Measurements from ENCODE around the gene KCNH4.

The KCNH4 gene

DNA sequence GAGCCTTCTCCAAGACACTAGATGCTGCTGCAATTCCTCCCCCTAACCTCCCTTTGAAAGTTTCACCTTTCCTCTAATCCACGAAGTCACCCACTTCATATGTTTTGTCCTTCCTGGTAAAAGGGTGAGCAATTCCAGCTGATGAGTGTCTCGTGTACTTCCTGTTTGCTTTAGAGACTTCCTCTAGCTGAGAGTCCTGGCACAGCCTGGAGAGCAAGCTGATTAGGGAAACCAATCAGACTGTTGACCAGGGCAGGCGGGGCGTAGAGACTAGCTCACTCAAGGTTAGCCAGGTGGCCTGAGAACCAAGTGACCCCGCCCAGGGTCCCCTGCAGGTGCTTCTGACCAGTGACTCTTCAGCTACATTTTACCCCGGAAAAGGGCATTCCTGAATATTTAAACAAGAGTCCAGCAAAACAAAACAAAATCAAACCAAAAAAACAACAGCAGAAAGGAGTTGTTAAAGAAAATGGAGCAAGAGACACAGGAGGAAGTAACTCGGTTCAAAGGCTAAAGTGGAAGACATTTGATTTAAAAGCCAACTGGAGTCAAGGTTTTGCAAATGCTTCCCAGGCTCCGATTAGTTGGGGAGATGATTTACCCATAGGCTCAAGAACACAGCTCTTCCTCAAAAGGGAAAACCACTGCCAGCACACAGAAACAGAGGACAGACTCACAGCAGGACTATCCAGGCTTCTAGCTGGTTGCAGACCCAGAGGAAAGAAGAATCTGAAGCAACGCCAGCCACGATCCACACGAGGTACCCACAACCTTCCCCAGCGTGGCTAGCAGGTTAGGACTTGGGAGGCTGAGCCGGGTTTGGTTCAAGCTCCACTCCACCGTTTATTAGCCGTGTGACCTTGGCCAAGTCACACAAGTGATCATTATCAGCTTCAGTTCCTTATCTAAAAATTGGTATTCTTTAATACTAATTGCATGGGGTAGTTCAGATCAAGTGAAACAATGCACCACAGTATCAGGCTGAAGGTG is 45.0 kb downstream of the KCNH4 start:
- no peak for DNase-seq (ENCODE audit: low read depth)

DNA sequence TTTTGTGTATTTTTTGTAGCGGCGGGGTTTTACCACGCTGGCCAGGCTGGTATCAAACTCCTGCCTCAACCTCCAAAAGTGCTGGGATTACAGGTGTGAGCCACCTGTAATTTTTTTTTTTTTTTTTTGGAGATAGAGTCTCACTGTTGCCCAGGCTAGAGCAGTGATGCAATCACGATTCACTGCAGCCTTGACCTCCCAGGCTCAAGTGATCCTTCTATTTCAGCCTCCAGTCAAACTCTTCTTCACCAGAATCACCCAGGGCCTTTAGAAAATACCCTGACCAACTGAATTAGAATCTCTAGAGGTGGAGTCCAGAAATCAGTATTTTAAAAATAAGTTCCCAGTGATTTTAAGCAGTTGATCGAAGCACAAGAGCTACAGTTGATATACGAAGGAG is 45.8 kb downstream of the KCNH4 start:
- DNase-seq (ENCODE audit: low read depth) = no peak

DNA sequence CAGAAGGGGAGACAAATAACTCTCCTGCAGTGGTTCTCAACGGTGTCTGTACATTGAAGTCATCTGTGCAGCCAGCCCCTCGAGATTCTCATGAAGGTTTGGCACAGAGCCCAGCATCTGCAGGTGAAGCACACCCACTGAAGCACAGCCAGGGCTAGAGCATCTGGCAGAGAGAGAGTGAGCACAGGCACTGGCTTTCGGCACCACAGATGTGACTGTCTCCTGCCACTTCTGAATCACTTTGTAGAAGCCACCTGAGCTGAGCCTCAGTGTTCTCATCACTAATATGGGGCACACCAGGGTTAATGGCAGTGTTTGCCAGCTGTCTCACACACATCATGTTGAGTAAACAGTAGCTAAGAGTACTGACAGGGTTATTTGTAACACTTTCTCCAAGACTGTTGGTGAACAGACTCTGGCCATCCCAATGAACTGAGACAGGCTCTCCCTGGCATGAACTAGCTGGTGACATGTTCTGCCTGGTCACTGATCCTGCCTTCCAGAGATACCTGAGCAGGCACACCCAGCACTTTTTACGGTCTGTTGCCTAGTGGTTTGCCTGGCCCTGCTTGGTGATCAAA is 47.4 kb downstream of the KCNH4 start:
- DNase-seq (ENCODE audit: low read depth) = no peak

DNA sequence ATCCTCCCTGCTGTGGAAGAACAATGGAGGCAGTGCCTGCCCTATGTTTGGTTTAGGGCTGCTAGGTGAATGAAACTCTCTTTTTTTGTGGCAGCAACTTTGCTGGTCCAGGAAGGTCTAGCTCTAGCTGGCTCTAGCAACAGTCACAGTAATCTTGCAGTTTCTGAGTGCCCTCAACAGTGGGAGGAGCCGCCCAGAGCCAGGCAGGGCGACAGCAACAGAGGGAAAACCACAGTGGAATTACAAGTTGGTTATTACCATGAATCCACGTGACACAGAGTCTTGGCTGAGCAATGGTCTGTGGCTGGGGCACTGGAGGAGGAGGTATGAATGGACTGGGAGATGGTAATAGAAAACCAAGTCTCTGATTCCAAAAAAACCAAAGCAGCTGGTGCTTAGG is 48.0 kb downstream of the KCNH4 start:
- peak; percentile 39 for DNase-seq (ENCODE audit: low read depth)

DNA sequence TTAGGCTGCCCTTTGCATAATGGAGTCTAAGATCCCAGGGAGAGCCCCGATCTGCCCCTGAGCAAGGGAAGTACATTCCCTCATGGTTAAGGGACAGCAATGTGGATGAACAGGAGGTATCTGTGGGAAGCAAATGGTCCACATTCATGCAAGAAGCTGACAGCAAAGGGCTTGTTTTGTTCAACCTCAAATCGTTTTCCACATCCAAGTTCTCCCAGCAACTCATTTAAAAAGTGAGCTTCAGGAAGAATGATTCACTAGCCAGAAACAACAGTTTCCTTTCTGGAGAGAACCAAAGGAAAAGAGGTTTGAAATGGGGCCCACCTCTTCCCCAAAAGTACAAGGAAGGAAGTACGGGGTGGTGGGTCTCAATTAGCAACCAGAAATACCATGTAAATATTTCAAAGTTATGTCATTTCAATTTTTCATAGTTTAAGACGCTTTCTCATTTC is 48.9 kb downstream of the KCNH4 start:
- no peak for DNase-seq (ENCODE audit: low read depth)

DNA sequence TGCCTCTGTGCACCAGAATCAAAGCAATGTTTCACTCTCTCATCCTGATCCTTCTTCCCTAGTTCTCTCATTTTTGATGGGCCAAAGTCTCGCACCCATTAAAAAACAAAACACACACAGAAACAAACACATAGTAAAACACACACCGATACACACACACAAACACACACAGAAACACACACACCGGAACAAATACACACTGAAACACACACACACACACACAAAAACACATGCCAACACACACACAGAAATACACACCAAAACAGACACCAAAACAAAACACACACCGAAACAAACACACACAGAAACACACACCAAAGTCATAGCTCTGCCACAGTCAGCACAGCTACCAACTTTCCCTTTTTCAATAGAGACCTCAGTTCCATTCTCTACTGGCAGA is 49.7 kb downstream of the KCNH4 start:
- DNase-seq (ENCODE audit: low read depth) = no peak

DNA sequence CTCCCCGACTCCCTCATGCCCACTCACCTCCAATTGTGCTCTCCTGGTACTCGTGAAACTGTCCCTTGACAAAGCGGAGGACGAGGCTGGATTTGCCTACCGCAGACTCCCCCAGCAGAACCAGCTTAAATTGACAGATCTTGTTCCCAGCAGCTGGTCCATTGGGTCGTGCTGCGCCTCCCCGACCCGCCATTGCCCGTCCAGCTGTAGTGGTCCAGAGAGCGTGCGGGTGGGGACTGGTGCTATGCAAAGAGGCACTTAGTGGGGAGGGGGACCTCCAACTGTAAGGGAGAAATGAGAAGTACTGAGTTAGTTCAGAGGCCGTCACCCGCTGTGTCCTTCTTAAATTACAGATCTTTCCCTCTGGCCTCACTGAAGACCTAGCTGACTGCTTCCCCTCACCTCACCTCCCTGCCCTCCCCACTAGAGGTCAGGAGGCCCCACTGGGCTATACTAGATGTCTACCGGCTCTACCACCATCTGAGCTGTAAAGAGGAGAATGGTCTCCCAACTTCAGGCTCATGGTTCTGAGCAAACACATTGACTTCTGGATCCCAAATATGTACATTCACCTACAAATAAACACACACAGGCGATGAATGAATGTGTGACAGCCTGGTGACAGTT is 50.5 kb downstream of the KCNH4 start:
- DNase-seq (ENCODE audit: low read depth) = no peak

DNA sequence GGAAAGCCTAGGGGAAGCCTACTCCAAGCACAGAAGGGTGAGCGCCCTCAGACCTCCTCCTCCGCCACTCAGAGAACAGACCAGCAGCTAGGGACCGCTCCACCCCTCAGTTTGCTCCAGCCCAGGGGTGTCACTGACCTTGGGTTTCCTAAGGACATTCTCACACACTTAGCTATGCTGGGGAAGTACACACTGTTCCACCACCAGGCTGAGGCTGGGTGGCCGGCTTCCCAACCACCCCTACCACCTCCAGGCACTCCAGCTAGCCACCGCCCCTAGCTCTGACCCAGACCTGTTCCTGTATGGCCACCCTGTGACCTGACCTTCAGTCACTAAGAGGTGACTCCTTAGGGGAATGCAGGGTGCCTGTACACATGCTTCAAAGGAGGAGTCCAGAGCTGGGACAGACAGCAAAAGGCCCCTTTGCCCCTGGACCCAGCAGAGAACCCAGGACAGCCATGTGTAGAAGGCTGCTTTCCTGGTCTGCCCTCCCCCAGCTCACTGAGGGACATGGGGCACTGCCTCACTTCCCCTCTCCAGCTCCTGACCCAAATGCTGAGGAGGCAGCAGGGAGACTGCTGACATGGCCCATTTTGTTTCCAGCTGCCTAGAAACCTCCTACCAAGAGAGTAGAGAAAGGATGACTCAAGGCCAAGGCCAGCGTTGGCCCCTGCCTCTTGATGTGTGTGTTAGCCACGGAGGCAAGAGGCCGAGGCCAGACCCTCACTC is 51.7 kb downstream of the KCNH4 start:
- DNase-seq (ENCODE audit: low read depth) = no peak

DNA sequence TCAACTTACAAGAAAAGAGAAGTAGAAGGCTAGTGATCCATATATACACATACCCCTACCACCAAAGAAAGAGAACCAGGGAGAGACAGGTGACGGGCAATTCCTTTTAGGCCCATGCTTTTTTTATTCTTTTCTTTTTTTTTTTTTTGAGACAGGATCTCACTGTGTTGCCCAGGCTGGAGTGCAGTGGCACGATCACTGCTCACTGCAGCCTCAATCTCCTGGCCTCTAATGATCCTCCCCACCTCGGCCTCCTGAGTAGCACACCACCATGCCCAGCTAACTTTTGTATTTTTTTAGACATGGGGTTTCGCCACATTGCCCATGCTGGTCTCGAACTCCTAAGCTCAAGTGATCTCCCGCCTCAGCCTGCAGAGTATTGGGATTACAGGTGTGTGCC is 53.5 kb downstream of the KCNH4 start:
- DNase-seq (ENCODE audit: low read depth) = no peak

DNA sequence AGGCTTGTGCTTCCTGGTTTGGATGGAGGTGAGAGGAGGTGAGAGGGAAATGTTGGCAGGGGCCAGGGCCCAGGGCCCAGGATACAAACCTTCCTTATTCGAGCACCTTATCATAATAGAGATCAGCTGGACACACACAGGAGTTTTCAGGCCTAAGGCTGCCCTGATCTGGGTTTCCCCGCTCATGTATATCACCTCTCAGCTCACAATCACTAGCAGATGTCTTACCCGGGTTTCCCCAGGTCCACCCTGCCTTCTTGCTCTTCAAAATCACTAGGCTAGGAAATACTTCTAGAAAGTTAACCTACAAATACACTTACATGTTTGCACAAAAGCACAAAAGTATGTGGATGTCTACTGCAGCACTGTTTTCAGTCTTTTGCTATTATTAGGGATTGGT is 54.1 kb downstream of the KCNH4 start:
- DNase-seq (ENCODE audit: low read depth) = no peak

DNA sequence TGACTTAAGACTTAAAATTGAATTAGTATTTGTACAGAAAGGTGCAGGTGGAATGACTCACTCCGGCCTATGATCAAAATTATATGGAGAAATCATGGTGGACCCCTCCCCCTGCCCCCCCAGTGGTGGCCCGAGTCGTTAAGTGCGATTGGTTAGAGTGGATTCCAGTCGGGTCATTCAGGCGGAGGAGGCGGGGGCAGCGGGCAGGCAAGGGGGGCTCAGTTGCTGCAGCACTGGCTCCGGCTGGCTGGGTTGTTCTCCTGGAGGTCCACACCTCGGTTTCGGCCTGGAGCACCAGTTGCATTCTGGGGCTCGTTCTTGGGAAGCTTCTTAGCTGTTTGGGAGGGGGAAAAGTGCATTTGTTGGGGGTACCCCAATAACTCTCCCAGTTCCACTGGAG is 55.4 kb downstream of the KCNH4 start:
- no peak for DNase-seq (ENCODE audit: low read depth)

DNA sequence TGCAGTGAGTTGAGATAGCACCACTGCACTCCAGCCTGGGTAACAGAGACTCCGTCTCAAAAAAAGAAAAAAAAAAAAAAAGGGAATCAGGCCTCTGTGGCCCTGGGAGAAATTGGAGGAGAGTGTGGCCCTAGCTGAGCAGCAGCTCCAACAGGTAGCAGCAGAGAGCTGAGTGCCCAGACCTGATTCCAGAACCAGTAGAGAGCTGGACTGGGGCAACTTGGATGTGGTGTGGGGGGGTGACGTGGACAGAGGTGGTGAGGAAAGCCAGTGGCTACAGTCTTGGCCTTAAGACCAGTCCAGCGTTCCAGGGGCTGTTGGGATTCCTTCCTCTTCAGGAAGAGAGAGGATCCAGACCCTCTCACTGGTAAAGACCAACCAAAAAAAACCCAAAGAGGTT is 56.7 kb downstream of the KCNH4 start:
- DNase-seq (ENCODE audit: low read depth) = no peak

DNA sequence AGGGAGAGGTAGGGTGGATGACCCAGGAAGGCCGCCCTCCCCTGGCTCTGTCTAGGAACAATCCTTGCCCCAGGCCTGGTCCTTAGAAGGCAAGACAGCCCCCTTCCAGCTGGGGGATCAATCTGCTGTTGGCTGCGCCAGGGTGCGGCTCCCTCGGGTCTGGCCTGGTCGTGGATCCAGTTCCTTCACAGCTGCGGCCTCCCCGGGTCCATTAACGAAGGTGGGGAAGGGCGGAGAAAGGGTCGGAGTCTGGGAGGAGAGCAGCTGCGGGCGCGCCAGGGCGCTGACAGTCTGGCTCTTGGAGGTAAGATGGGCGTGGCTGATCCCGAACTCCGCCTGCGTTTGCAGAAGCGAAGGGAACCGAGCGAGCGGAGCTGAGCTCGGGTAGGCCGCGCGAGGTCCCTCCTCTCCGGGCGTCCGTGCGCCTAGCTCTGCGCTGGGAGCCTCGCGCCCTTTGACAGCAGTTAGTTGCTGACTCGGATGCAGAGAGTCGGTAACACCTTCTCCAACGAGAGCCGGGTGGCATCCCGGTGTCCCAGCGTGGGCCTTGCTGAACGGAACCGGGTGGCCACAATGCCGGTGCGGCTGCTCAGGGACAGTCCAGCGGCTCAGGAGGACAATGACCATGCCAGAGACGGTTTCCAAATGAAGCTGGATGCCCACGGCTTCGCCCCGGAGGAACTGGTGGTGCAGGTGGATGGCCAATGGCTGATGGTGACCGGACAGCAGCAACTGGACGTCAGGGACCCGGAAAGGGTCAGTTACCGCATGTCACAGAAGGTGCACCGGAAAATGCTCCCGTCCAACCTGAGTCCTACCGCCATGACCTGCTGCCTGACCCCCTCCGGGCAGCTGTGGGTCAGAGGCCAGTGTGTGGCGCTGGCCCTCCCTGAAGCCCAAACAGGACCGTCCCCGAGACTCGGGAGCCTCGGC is 58.3 kb downstream of the KCNH4 start, which contains the start of gene HSPB9:
Gene HSPB9, plus strand, starts transcription at position 434 of the 933 bp plus-strand sequence. Its CDS starts 47 bp downstream, at position 481.
- no peak for DNase-seq (ENCODE audit: low read depth)

DNA sequence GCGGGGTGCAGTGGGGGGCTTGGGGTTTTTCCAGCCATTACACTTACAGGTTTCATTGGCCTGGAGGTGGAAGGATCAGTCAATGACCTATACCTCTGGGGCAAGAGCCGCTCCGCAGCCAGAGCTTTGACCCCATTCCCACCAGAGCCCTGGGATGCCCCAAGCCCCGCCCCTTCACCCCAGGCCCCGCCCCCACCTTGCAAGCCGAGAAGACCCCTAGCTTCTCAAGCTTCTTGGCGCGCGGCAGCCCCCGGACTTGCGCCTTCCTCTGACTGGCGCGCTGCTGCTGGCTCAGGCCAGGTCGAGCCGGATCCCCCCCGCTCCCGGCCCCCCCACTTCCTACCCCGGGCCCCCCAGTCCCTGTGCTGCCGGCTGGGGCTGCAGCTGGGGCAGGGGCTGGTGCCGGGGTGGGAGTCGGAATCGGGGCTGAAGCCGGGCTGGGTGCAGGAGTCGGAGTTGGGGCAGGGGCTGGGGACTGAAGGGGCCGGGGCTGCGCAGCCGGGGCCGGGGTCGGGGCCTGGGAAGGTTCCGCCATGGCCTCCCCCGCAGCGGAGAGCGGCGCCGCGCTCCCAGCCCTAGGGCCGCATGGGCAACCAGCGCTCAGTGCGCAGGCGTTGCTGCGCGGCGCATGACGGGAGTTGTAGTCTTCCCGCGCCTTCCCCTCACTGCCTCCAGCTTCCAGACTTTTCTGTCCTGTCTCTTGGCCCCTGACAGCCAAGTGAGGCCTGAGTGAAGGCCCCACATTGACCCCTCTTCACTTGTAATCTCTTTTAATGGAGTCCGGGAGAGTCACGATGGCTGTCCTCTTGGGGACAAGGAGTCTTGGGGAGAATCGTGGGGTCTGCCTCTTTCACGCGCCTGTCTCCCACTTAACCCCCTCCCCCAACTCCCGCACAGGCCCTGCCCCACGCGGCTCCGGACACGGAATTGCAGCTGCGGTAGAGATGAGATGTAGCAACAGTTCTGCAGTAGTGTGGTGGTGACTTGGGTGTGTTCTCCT is 59.9 kb downstream of the KCNH4 start, which contains the start of gene KAT2A:
Gene KAT2A, minus strand, starts transcription at position 598 of the 1,000 bp plus-strand sequence. Its CDS starts 63 bp downstream, at position 535.
- DNase-seq (ENCODE audit: low read depth) = no peak

DNA sequence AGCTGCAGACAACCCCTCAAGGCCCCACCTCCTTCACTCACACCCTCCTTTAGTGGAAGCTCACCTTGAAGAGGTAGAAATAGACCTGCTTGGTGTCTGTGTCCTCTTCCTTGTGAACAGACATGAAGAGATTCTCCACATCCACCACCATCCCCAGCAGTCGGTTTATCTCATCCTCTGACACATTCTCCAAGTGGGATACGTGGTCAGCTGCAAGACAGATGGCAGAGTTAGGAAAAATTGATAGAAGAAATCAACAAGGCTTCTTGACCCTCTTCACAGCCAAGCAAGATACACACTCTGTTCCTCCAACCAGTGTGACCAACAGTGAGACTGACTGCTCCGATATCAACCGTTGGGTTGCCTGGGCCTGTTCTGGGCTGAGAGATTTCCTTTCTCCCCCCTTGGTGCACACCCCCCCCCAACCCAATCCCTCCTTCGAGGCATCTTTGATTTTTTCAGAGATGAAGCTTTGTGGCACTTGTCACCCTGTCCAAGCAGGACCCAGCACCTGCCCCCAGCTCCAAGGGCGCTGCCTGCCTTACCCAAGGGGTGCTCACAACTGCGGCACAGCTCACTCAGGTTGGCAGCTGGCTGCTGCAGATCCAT is 60.7 kb downstream of the KCNH4 start:
- DNase-seq (ENCODE audit: low read depth) = no peak

DNA sequence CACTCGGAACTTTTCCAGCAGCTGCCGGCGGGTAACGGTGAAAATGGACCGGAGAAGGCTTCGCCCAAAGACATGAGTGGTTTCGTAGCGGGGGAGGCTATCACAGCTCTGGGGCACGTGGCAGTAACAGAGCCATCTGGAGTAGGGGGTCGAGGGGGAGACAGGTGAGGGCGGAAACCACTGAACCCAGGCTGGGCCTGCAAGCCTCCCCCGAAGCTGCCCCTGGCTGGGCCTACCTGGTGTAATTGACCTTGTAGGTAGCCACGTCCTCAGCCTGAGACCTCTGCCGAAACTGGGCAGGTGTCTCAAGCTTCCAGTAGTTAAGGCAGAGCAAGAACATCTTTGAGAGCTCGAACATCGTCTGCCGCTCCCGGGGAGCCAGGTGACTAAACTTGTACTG is 61.6 kb downstream of the KCNH4 start:
- no peak for DNase-seq (ENCODE audit: low read depth)

DNA sequence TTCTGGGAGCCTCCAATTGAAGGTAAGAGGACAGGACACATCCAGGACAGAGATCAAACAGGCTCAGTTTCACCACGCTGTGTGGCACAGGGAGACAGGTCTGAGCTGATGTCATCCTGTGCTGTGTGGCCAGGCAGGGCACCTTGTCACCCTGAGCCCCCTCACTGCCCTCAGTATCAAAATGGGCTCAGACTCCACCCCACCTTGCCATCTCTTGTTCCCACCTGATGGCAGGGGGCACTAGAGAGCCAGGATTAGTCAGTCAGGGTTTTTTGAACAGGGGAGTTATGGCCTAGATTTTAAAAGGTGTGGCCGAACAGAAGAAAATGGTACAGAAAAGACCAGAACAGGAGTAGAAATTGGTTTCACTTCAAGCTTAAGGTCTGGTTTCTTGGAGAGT is 62.4 kb downstream of the KCNH4 start:
- no peak for DNase-seq (ENCODE audit: low read depth)

DNA sequence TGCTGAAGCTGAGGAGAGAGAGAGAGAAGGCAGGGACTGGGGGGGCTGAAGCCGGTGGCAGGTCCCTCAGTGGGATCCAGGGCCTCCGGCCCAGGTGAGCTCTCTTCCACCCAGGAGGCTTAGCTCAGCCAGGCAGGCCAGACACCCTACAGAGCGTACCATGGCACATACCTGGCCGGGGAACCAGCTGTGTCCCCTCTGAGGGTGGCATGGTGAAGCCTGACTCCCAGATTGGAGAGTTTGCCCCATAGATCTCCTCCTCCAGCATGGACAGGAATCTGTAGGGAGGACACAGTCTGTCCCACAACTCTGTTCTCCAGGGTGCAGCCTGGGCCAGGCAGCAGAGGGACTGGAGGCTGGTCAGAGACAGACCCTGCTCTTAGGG is 62.8 kb downstream of the KCNH4 start:
- DNase-seq (ENCODE audit: low read depth) = no peak

DNA sequence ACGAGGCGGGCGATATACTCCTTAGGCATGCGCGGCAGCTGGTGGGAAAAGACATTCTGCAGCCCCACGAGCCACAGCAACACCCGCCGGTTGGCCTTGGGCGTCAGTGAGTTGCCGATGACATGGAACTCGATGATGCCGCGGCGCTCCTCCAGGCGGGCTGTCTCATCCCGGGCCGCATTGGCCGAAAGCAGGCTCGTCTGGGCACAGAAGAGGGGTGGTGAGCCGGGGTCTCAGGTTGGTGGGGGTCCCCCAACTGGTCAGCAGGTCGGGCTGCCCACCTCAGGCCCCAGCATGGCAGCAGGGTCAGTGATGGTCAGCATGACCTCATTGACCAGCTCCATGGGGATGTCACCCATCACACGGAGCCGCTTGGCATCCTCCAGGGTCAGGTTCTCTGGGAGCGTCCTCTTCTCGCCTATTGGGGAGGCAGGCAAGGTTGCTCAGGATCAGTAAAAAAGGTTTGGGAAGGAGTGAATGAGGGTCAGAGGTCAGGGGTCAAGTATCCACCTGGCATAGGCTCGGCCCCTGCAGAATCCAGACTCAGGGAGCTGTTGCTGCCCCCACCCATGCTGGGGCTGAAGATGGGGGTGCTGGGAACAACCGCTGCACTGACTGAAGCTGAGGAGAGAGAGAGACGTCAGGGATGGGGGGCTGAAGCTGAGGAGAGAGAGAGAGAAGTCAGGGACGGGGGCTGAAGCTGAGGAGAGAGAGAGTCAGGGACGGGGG is 63.4 kb downstream of the KCNH4 start:
- DNase-seq (ENCODE audit: low read depth) = no peak

All from HS-5 (cell line).